HG03575 (cell line): ENCODE results near the gene PTH2.

Experiments
- ATAC-seq: cut with Tn5 transposase; IDR thresholded peaks from one replicate; pipeline ENCODE4 v1.9.1; 2021; ENCODE audit not compliant: unreplicated experiment, insufficient number of reproducible peaks, low FRiP score; ENCODE audit errors: extremely low read depth

The PTH2 gene

GRCh38 chr19:49419173-49419572 is 4.1 kb downstream of the PTH2 start:
- no peak for ATAC-seq

- ATAC-seq: no peak
These were observed 4.7 kb downstream of the PTH2 start for GRCh38 chr19:49418511-49418910.

- ATAC-seq: no peak
These were observed 6.2 kb downstream of the PTH2 start for GRCh38 chr19:49417088-49417487.

GRCh38 chr19:49415810-49416200 is 7.4 kb downstream of the PTH2 start:
- ATAC-seq: no peak

- ATAC-seq: no peak
These were observed 8.0 kb downstream of the PTH2 start for GRCh38 chr19:49415102-49415809.

GRCh38 chr19:49414256-49414655 is 9.0 kb downstream of the PTH2 start:
- no peak for ATAC-seq

- ATAC-seq: no peak
These were observed 9.9 kb downstream of the PTH2 start for GRCh38 chr19:49413348-49413747.

GRCh38 chr19:49411681-49412326 is 11.4 kb downstream of the PTH2 start:
- ATAC-seq: no peak

- ATAC-seq: no peak
These were observed 13.7 kb downstream of the PTH2 start for GRCh38 chr19:49409441-49410029.

GRCh38 chr19:49408816-49409440 is 14.3 kb downstream of the PTH2 start:
- no peak for ATAC-seq

- ATAC-seq: no peak
These were observed 15.7 kb downstream of the PTH2 start for GRCh38 chr19:49407482-49408015.

GRCh38 chr19:49407079-49407478 is 16.2 kb downstream of the PTH2 start:
- no peak for ATAC-seq

GRCh38 chr19:49403404-49404187 is 19.6 kb downstream of the PTH2 start:
- ATAC-seq: no peak

GRCh38 chr19:49400029-49400428 is 23.2 kb downstream of the PTH2 start:
- no peak for ATAC-seq

- no peak for ATAC-seq
These were observed 24.3 kb downstream of the PTH2 start for GRCh38 chr19:49398931-49399330.

GRCh38 chr19:49398001-49398615 is 25.1 kb downstream of the PTH2 start:
- ATAC-seq: no peak

GRCh38 chr19:49396738-49397505 is 26.3 kb downstream of the PTH2 start:
- ATAC-seq: no peak
